HEK293 (cell line): ENCODE results near the gene NGF.

Source experiments
- CTCF ChIA-PET: fragments of 350-600 bp; formaldehyde crosslinking; extraction: SDS; loops from one replicate; lab custom pipeline; 2021; ENCODE audit warnings: antibody characterized with exemption; lab: Yijun Ruan, JAX
- POLR2A ChIA-PET: fragments of 300-600 bp; formaldehyde crosslinking; extraction: SDS; loops from one replicate; lab custom pipeline; 2020; ENCODE audit warnings: antibody characterized with exemption, inconsistent platforms; lab: Yijun Ruan, JAX
- H3K27ac ChIP-seq: fragments of 200-500 bp; sonication (Bioruptor generic); 2 replicates; pipeline ENCODE4 v1.5.1; 2014; ENCODE audit warnings: low read depth, low read length, control low read depth, inconsistent platforms; ENCODE audit errors: extremely low read depth
- H3K36me3 ChIP-seq, 2 experiments: fragments of 200-500 bp in 1 of 2; sonication (Bioruptor generic) in 1 of 2; 1 replicate in 1 of 2; 2 replicates in 1 of 2; pipeline ENCODE4 v1.5.1; 2014 to 2017; ENCODE audit warnings: inconsistent platforms in 2 of 2, low read length in 2 of 2; ENCODE audit not compliant: control insufficient read depth in 2 of 2, insufficient read depth in 1 of 2
- H3K4me1 ChIP-seq: fragments of 200-500 bp; sonication (Bioruptor generic); 2 replicates; pipeline ENCODE4 v1.5.1; 2014; ENCODE audit warnings: mild to moderate bottlenecking, low read length, inconsistent platforms; ENCODE audit not compliant: control insufficient read depth, insufficient read depth
- H3K4me3 ChIP-seq: 2 replicates; pipeline ENCODE4 v1.5.1; 2011; ENCODE audit warnings: low read depth, mild to moderate bottlenecking, control low read depth, low read length, moderate library complexity
- H3K9me3 ChIP-seq: fragments of 200-500 bp; sonication (Bioruptor generic); 2 replicates; pipeline ENCODE4 v1.5.1; 2014; ENCODE audit warnings: low read depth, low read length, inconsistent platforms; ENCODE audit not compliant: control insufficient read depth, insufficient read depth
- BCL11B ChIP-seq: fragments of 450-650 bp; formaldehyde crosslinking; IDR thresholded peaks from 2 replicates; pipeline ENCODE4 v1.5.1; 2016; ENCODE audit warnings: low read depth, missing biosample characterization, missing genetic modification characterization
- IKZF3 ChIP-seq: fragments of 450-650 bp; IDR thresholded peaks from 2 replicates; pipeline ENCODE4 v1.5.0; 2018; ENCODE audit warnings: missing biosample characterization, mild to moderate bottlenecking, missing genetic modification characterization, moderate library complexity
- KLF16 ChIP-seq: fragments of 450-650 bp; formaldehyde crosslinking; IDR thresholded peaks from 2 replicates; pipeline ENCODE4 v1.5.1; 2017; ENCODE audit warnings: missing biosample characterization, missing genetic modification characterization
- KLF7 ChIP-seq: fragments of 450-650 bp; formaldehyde crosslinking; IDR thresholded peaks from 2 replicates; pipeline ENCODE4 v1.5.1; 2016; ENCODE audit warnings: missing biosample characterization, missing genetic modification characterization, borderline replicate concordance
- PRDM1 ChIP-seq: fragments of 450-650 bp; formaldehyde crosslinking; IDR thresholded peaks from 2 replicates; pipeline ENCODE4; 2016; ENCODE audit warnings: missing biosample characterization, missing genetic modification characterization
- SALL2 ChIP-seq: fragments of 450-650 bp; formaldehyde crosslinking; IDR thresholded peaks from 2 replicates; pipeline ENCODE4 v1.5.0; 2017; ENCODE audit warnings: missing biosample characterization, mild to moderate bottlenecking, missing genetic modification characterization, borderline replicate concordance
- YY2 ChIP-seq: fragments of 450-650 bp; formaldehyde crosslinking; IDR thresholded peaks from 2 replicates; pipeline ENCODE4 v1.5.1; 2016; ENCODE audit warnings: missing biosample characterization, missing genetic modification characterization
- ZNF10 ChIP-seq: fragments of 450-650 bp; formaldehyde crosslinking; IDR thresholded peaks from 2 replicates; pipeline ENCODE4 v1.5.1; 2017; ENCODE audit warnings: missing biosample characterization, missing genetic modification characterization
- ZNF146 ChIP-seq: fragments of 450-650 bp; formaldehyde crosslinking; IDR thresholded peaks from 2 replicates; pipeline ENCODE4 v1.5.1; 2016; ENCODE audit warnings: missing biosample characterization, missing genetic modification characterization
- ZNF19 ChIP-seq: fragments of 450-650 bp; formaldehyde crosslinking; IDR thresholded peaks from 2 replicates; pipeline ENCODE4; 2016; ENCODE audit warnings: missing biosample characterization, missing genetic modification characterization, low read depth
- ZNF239 ChIP-seq: fragments of 450-650 bp; formaldehyde crosslinking; IDR thresholded peaks from 2 replicates; pipeline ENCODE4 v1.5.1; 2016; ENCODE audit warnings: missing biosample characterization, missing genetic modification characterization
- ZNF335 ChIP-seq: fragments of 450-650 bp; formaldehyde crosslinking; conservative IDR thresholded peaks from 2 replicates; pipeline ENCODE4 v1.5.1; 2016; ENCODE audit warnings: missing biosample characterization, missing genetic modification characterization
- ZNF350 ChIP-seq: fragments of 450-650 bp; formaldehyde crosslinking; IDR thresholded peaks from 2 replicates; pipeline ENCODE4 v1.5.0; 2017; ENCODE audit warnings: missing biosample characterization, mild to moderate bottlenecking, missing genetic modification characterization
- ZNF366 ChIP-seq: fragments of 450-650 bp; formaldehyde crosslinking; conservative IDR thresholded peaks from 2 replicates; pipeline ENCODE4 v1.5.1; 2016; ENCODE audit warnings: missing biosample characterization, missing genetic modification characterization
- ZNF37A ChIP-seq: fragments of 450-650 bp; IDR thresholded peaks from 2 replicates; pipeline ENCODE4 v1.5.1; 2018; ENCODE audit warnings: missing biosample characterization, missing genetic modification characterization
- ZNF426 ChIP-seq: fragments of 450-650 bp; formaldehyde crosslinking; IDR thresholded peaks from 2 replicates; pipeline ENCODE4 v1.5.1; 2017; ENCODE audit warnings: missing biosample characterization, missing genetic modification characterization, mild to moderate bottlenecking, inconsistent platforms, moderate library complexity
- ZNF473 ChIP-seq: fragments of 450-650 bp; formaldehyde crosslinking; IDR thresholded peaks from 2 replicates; pipeline ENCODE4 v1.5.1; 2017; ENCODE audit warnings: missing biosample characterization, missing genetic modification characterization
- ZNF529 ChIP-seq: fragments of 450-650 bp; formaldehyde crosslinking; IDR thresholded peaks from 2 replicates; pipeline ENCODE4 v1.5.1; 2017; ENCODE audit warnings: missing genetic modification characterization, missing biosample characterization; ENCODE audit not compliant: insufficient replicate concordance
- ZNF555 ChIP-seq: fragments of 450-650 bp; formaldehyde crosslinking; conservative IDR thresholded peaks from 2 replicates; pipeline ENCODE4 v1.5.1; 2017; ENCODE audit warnings: missing biosample characterization, mild to moderate bottlenecking, missing genetic modification characterization, inconsistent platforms
- ZNF623 ChIP-seq: fragments of 450-650 bp; formaldehyde crosslinking; IDR thresholded peaks from 2 replicates; pipeline ENCODE4 v1.5.1; 2016; ENCODE audit warnings: missing biosample characterization, missing genetic modification characterization
- ZNF629 ChIP-seq: fragments of 450-650 bp; formaldehyde crosslinking; IDR thresholded peaks from 2 replicates; pipeline ENCODE4 v1.5.1; 2017; ENCODE audit warnings: missing biosample characterization, missing genetic modification characterization
- ZNF658 ChIP-seq: fragments of 450-650 bp; formaldehyde crosslinking; IDR thresholded peaks from 2 replicates; pipeline ENCODE4; 2016; ENCODE audit warnings: missing biosample characterization, missing genetic modification characterization
- ZNF660 ChIP-seq: fragments of 450-650 bp; IDR thresholded peaks from 2 replicates; pipeline ENCODE4 v1.5.1; 2018; ENCODE audit warnings: missing biosample characterization, mild to moderate bottlenecking, missing genetic modification characterization
- ZSCAN30 ChIP-seq: fragments of 450-650 bp; IDR thresholded peaks from 2 replicates; pipeline ENCODE4 v1.5.1; 2018; ENCODE audit warnings: missing biosample characterization, mild to moderate bottlenecking, missing genetic modification characterization, moderate library complexity
- TF ChIP-seq, protein P1 (sequence below): fragments of 450-650 bp; formaldehyde crosslinking; conservative IDR thresholded peaks from 2 replicates; pipeline ENCODE4 v1.5.1; 2016; ENCODE audit warnings: low read depth, missing biosample characterization, missing genetic modification characterization
- TF ChIP-seq, protein P2 (sequence below): fragments of 450-650 bp; IDR thresholded peaks from 2 replicates; pipeline ENCODE4 v1.5.1; 2018; ENCODE audit warnings: missing biosample characterization, missing genetic modification characterization
- TF ChIP-seq, protein P3 (sequence below): fragments of 450-650 bp; formaldehyde crosslinking; IDR thresholded peaks from 2 replicates; pipeline ENCODE4 v1.5.1; 2017; ENCODE audit warnings: missing biosample characterization, missing genetic modification characterization
- TF ChIP-seq, protein P4 (sequence below): fragments of 450-650 bp; formaldehyde crosslinking; IDR thresholded peaks from 2 replicates; pipeline ENCODE4 v1.5.1; 2017; ENCODE audit warnings: missing biosample characterization, missing genetic modification characterization

The NGF gene

DNA sequence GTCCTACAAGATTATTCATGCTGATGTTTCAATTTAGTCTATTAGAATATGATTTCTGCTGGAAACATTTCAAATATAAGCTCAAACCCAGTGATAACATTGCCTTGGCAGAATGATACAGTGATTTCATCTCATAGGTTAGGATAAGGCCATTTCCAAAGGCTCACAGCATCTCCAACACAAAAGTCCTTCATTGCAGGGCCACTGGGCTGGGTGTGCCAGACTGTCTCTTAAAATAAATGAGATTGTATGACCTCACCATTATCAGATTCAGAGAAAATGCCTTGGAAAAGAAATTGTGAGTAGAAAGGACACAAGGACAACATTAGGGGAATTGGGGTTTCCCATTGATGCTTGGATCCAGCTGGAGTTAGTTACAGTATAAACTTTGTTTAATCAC, 30.4 kb downstream of the NGF start:
- H3K9me3 ChIP-seq: no peaks in the 10 kb centered on the region
- no peak overlapping the region for H3K4me3 ChIP-seq
- H3K36me3 ChIP-seq: no peaks in the 10 kb centered on the region
- no peaks in the 10 kb centered on the region for H3K4me1 ChIP-seq
- POLR2A ChIA-PET: no interaction called here
- H3K27ac ChIP-seq: no peak overlapping the region
- CTCF ChIA-PET: interaction anchor here (0.9 kb wide), 2 partner anchors 32 to 168 kb away, joined by 3 read pairs; no protein-coding TSS in a partner anchor
- TF ChIP-seq ZNF473 (tag by site-specific recombination): no peak
- no peak for TF ChIP-seq ZSCAN30 (tag by site-specific recombination)
- no peak for TF ChIP-seq YY2 (tag by site-specific recombination)
- no peak for TF ChIP-seq ZNF146 (tag by site-specific recombination)
- no peak for TF ChIP-seq ZNF658 (tag by site-specific recombination)
- no peak for TF ChIP-seq SALL2
- TF ChIP-seq KLF16 (tag by site-specific recombination): no peak
- TF ChIP-seq ZNF629 (tag by site-specific recombination): no peak
- no peak for TF ChIP-seq ZNF239
- no peak for TF ChIP-seq IKZF3 (tag by site-specific recombination)
- TF ChIP-seq, all 188 proteins: peak for 0

DNA sequence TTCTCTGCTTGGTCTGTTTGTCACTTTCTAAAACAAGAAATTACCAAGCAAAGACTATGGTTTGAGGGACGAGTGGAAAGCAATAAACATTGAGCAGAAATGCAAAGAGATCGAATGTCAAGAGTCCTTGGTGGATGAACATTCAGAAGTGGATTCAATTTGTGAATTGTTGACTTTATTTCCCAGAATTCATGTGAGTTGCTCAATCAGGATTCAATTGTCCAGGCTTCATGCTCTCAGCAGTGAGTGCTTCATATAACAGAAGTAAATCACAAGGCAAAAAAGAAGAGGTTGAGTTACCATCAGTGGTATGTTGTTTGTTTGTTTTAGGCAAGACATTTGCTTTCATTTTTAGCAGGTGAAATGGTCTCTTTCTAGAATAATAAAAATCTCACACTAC, 31.9 kb downstream of the NGF start:
- H3K27ac ChIP-seq: no peak overlapping the region
- no peaks in the 10 kb centered on the region for H3K36me3 ChIP-seq
- POLR2A ChIA-PET: no interaction called here
- no peaks in the 10 kb centered on the region for H3K4me1 ChIP-seq
- TF ChIP-seq ZNF660 (tag by site-specific recombination) (no peak), BCL11B (tag by site-specific recombination) (no peak), ZNF366 (tag by site-specific recombination) (no peak), KLF7 (tag by site-specific recombination) (no peak), ZNF629 (tag by site-specific recombination) (no peak), ZNF335 (tag by site-specific recombination) (no peak), ZNF10 (tag by site-specific recombination) (no peak), ZNF19 (tag by site-specific recombination) (no peak), ZNF37A (tag by site-specific recombination) (no peak), ZNF529 (no peak), ZNF350 (no peak), ZNF426 (no peak)
- TF ChIP-seq, protein P1, sequence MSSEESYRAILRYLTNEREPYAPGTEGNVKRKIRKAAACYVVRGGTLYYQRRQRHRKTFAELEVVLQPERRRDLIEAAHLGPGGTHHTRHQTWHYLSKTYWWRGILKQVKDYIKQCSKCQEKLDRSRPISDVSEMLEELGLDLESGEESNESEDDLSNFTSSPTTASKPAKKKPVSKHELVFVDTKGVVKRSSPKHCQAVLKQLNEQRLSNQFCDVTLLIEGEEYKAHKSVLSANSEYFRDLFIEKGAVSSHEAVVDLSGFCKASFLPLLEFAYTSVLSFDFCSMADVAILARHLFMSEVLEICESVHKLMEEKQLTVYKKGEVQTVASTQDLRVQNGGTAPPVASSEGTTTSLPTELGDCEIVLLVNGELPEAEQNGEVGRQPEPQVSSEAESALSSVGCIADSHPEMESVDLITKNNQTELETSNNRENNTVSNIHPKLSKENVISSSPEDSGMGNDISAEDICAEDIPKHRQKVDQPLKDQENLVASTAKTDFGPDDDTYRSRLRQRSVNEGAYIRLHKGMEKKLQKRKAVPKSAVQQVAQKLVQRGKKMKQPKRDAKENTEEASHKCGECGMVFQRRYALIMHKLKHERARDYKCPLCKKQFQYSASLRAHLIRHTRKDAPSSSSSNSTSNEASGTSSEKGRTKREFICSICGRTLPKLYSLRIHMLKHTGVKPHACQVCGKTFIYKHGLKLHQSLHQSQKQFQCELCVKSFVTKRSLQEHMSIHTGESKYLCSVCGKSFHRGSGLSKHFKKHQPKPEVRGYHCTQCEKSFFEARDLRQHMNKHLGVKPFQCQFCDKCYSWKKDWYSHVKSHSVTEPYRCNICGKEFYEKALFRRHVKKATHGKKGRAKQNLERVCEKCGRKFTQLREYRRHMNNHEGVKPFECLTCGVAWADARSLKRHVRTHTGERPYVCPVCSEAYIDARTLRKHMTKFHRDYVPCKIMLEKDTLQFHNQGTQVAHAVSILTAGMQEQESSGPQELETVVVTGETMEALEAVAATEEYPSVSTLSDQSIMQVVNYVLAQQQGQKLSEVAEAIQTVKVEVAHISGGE (tag by site-specific recombination): no peak
- CTCF ChIA-PET: interaction anchor here (0.8 to 1.0 kb wide), 2 partner anchors 9 to 121 kb away, joined by 3 read pairs; no protein-coding TSS in a partner anchor
- H3K4me3 ChIP-seq: no peak overlapping the region
- H3K9me3 ChIP-seq: no peaks in the 10 kb centered on the region

DNA sequence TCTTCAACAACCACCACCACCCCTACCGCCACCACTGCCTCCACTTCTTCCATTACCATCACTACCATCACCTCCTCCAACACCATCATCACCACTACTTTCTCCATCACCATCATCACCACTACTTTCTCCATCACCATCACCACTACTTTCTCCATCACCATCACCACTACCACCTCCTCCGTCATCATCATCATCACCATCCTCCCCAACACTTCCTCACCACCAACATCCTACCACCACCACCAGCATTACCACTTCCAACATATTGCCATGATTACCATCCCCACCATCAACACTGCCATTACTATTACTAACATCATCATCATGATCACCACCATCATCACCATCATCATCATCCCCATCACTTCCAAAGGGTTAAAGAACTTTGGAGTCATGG, 34.7 kb downstream of the NGF start:
- Histone ChIP-seq H3K9me3 (no peaks in the 10 kb centered on the region), H3K4me1 (peaks cover 8% of the 10 kb centered on the region), H3K4me3 (no peak overlapping the region), H3K27ac (no peak overlapping the region), H3K36me3 (no peaks in the 10 kb centered on the region)
- POLR2A ChIA-PET: no interaction called here
- CTCF ChIA-PET: no interaction called here
- TF ChIP-seq, protein P2, sequence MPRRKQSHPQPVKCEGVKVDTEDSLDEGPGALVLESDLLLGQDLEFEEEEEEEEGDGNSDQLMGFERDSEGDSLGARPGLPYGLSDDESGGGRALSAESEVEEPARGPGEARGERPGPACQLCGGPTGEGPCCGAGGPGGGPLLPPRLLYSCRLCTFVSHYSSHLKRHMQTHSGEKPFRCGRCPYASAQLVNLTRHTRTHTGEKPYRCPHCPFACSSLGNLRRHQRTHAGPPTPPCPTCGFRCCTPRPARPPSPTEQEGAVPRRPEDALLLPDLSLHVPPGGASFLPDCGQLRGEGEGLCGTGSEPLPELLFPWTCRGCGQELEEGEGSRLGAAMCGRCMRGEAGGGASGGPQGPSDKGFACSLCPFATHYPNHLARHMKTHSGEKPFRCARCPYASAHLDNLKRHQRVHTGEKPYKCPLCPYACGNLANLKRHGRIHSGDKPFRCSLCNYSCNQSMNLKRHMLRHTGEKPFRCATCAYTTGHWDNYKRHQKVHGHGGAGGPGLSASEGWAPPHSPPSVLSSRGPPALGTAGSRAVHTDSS (tag by site-specific recombination): peak; percentile 69; the same call in 1 of the 2 replicates
- peak; percentile 90 for TF ChIP-seq PRDM1
- TF ChIP-seq, protein P3, sequence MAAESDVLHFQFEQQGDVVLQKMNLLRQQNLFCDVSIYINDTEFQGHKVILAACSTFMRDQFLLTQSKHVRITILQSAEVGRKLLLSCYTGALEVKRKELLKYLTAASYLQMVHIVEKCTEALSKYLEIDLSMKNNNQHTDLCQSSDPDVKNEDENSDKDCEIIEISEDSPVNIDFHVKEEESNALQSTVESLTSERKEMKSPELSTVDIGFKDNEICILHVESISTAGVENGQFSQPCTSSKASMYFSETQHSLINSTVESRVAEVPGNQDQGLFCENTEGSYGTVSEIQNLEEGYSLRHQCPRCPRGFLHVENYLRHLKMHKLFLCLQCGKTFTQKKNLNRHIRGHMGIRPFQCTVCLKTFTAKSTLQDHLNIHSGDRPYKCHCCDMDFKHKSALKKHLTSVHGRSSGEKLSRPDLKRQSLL: peak; percentile 31; the same call in 1 of the 2 replicates
- no peak for TF ChIP-seq ZNF555 (tag by site-specific recombination)
- TF ChIP-seq ZNF623 (tag by site-specific recombination): no peak
- TF ChIP-seq, protein P4, sequence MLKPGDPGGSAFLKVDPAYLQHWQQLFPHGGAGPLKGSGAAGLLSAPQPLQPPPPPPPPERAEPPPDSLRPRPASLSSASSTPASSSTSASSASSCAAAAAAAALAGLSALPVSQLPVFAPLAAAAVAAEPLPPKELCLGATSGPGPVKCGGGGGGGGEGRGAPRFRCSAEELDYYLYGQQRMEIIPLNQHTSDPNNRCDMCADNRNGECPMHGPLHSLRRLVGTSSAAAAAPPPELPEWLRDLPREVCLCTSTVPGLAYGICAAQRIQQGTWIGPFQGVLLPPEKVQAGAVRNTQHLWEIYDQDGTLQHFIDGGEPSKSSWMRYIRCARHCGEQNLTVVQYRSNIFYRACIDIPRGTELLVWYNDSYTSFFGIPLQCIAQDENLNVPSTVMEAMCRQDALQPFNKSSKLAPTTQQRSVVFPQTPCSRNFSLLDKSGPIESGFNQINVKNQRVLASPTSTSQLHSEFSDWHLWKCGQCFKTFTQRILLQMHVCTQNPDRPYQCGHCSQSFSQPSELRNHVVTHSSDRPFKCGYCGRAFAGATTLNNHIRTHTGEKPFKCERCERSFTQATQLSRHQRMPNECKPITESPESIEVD (tag by site-specific recombination): no peak
